ENCODE results near the gene RNU2-1.
"Not testable (repeated sequence)": the region's sequence is repeated elsewhere in the genome, so short reads cannot be mapped to it uniquely, and the experiment has no call there.

RNU2-1 gene

DNA sequence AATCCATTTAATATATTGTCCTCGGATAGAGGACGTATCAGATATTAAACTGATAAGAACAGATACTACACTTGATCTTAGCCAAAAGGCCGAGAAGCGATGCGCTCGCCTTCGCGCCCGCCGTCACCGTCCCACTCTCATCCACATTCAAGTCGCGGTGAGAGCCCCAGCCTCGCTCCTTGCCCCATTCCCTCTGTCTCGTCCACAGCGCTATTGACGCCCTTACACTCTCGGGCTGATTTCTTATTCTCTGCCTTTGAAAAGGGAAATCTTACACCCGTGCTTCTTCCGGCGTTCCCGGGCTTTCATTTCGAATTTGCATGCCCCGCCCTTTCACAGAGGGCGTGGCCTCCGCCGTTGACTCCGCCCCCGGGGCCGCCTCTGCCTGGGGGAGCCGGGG is at the start of gene RNU2-1:
RNU2-1 (minus strand) TSS at position 101 of the 400 bp plus-strand sequence.
- DNase-seq = not testable (repeated sequence)

DNA sequence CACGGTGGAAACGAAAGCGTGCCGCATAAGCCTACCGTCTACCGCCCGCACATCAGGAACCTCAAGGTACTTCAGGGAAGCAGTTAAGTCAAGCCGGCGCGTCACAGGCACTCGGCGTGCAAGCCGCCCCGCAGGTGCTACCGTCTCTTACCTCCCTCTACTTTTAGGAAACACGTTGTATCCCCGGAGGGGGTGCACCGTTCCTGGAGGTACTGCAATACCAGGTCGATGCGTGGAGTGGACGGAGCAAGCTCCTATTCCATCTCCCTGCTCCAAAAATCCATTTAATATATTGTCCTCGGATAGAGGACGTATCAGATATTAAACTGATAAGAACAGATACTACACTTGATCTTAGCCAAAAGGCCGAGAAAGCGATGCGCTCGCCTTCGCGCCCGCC is 39.1 kb upstream of the RNU2-1 start:
- not testable (repeated sequence) for DNase-seq

DNA sequence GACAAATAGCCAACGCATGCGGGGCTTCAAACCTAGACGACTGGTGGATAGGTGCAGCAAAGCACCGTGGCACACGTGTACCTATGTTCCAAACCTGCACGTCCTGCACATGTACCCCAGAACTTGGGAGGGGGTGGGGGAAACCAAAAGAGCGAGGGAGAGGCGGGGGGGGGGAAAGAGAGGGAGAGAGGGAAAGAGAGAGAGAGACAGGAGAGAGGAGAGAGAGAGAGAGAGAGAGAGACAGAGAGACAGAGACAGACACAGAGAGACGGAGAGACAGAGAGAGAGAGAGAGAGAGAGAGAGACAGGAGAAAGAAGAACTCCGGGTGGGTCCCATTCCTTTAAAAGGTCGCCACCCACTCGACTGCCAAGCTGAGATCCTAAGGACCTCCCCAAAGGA is 38.7 kb upstream of the RNU2-1 start:
- peak in 1 of 2 donors; percentile 10 for DNase-seq

DNA sequence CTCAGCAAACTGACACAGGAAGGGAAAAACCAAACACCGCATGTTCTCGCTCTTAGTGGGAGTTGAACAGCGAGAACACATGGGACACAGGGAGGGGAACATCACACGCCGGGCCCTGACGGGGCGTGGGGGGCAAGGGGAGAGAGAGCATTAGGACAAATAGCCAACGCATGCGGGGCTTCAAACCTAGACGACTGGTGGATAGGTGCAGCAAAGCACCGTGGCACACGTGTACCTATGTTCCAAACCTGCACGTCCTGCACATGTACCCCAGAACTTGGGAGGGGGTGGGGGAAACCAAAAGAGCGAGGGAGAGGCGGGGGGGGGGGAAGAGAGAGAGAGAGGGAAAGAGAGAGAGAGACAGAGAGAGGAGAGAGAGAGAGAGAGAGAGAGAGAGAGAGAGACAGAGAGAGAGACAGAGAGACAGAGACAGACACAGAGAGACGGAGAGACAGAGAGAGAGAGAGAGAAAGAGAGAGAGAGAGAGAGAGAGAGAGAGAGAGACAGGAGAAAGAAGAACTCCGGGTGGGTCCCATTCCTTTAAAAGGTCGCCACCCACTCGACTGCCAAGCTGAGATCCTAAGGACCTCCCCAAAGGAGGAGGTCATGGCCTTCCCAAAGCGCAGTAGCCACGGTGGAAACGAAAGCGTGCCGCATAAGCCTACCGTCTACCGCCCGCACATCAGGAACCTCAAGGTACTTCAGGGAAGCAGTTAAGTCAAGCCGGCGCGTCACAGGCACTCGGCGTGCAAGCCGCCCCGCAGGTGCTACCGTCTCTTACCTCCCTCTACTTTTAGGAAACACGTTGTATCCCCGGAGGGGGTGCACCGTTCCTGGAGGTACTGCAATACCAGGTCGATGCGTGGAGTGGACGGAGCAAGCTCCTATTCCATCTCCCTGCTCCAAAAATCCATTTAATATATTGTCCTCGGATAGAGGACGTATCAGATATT is 37.1 kb upstream of the RNU2-1 start:
- not testable (repeated sequence) for DNase-seq

DNA sequence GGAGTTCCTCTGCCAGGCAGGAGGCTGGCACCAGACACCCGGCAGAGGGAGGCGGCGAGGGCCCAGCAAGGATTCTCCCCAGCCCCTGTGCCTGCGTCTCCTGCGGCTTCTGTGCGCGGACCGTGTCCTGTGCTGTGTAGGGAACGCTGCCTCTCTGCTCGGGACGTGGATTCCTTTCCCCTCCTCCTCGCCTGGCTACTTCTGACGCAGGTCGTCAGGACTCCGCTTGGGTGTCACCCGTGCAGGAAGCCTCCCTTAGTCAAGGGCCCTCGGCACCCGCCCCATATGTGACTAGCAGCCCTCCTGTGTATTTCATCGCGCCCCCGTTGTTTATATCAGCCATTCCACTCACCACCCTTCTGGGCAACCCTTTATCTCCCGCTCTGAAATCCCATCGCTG is 12.7 kb upstream of the RNU2-1 start:
- not testable (repeated sequence) for DNase-seq

DNA sequence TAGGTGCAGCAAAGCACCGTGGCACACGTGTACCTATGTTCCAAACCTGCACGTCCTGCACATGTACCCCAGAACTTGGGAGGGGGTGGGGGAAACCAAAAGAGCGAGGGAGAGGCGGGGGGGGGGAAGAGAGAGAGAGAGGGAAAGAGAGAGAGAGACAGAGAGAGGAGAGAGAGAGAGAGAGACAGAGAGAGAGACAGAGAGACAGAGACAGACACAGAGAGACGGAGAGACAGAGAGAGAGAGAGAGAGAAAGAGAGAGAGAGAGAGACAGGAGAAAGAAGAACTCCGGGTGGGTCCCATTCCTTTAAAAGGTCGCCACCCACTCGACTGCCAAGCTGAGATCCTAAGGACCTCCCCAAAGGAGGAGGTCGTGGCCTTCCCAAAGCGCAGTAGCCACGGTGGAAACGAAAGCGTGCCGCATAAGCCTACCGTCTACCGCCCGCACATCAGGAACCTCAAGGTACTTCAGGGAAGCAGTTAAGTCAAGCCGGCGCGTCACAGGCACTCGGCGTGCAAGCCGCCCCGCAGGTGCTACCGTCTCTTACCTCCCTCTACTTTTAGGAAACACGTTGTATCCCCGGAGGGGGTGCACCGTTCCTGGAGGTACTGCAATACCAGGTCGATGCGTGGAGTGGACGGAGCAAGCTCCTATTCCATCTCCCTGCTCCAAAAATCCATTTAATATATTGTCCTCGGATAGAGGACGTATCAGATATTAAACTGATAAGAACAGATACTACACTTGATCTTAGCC is 7.0 kb upstream of the RNU2-1 start:
- not testable (repeated sequence) for DNase-seq

DNA sequence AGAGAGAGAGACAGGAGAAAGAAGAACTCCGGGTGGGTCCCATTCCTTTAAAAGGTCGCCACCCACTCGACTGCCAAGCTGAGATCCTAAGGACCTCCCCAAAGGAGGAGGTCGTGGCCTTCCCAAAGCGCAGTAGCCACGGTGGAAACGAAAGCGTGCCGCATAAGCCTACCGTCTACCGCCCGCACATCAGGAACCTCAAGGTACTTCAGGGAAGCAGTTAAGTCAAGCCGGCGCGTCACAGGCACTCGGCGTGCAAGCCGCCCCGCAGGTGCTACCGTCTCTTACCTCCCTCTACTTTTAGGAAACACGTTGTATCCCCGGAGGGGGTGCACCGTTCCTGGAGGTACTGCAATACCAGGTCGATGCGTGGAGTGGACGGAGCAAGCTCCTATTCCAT is 5.8 kb upstream of the RNU2-1 start:
- DNase-seq = not testable (repeated sequence)

DNA sequence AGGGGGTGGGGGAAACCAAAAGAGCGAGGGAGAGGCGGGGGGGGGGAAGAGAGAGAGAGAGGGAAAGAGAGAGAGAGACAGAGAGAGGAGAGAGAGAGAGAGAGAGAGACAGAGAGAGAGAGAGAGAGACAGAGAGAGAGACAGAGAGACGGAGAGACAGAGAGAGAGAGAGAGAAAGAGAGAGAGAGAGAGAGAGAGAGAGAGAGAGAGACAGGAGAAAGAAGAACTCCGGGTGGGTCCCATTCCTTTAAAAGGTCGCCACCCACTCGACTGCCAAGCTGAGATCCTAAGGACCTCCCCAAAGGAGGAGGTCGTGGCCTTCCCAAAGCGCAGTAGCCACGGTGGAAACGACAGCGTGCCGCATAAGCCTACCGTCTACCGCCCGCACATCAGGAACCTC is 514 bp downstream of the RNU2-1 start:
- not testable (repeated sequence) for DNase-seq

DNA sequence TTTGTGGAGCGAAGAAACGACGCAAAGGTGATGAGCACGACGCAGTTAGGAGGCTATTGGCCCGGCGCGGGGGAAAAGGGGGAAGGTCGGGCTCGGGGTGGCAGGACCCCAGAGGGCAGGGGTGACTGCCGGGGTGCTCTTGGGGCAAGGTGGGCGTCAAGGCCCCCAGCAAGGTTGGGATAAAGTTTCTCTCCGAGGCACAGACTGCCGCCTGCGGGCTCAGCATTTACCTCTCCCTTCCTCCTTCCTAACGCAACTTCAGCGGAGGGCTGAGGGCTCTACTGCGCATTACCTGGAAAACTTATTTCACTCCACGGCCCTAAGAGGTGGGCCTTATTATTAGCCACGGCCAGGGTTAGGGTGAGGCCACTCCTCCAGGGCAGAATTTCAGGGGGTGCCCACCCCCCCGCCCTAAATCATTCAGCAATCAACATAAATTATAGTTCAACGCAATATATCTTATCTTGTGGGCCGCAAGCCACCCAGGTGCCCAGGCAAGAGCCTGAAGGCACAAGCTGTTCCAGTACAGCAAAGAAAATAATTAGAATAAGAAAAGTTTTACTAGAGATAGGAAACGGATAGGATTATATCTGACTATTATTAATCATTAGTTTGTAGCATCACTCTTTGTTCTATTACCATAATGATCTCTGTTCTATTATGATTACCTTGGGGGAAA is 1.6 kb downstream of the RNU2-1 start:
- DNase-seq = peak in 1 of 2 donors; percentile 35

DNA sequence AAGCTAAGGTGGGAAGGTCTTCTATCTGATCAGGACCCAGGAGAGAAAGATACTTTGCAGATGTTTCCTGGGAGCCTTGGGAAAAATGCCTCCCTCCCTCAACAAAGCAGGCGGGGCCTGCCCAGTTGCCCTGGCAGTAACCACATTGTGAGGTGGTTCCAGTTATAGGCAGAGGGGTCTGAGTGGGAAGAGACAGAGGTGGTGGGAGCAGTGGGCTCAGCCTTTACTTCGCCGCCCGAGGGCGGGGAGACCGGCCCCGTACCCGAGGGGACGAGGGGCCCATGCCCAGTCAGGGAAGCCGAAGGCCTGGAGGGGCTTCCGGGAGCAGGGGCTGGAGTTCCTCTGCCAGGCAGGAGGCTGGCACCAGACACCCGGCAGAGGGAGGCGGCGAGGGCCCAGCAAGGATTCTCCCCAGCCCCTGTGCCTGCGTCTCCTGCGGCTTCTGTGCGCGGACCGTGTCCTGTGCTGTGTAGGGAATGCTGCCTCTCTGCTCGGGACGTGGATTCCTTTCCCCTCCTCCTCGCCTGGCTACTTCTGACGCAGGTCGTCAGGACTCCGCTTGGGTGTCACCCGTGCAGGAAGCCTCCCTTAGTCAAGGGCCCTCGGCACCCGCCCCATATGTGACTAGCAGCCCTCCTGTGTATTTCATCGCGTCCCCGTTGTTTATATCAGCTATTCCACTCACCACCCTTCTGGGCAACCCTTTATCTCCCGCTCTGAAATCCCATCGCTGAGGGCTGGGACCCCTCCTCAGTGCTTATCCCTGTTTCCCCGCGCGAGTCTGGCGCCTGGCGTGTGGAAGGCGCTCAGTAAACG is 2.4 kb downstream of the RNU2-1 start:
- DNase-seq = not testable (repeated sequence)

DNA sequence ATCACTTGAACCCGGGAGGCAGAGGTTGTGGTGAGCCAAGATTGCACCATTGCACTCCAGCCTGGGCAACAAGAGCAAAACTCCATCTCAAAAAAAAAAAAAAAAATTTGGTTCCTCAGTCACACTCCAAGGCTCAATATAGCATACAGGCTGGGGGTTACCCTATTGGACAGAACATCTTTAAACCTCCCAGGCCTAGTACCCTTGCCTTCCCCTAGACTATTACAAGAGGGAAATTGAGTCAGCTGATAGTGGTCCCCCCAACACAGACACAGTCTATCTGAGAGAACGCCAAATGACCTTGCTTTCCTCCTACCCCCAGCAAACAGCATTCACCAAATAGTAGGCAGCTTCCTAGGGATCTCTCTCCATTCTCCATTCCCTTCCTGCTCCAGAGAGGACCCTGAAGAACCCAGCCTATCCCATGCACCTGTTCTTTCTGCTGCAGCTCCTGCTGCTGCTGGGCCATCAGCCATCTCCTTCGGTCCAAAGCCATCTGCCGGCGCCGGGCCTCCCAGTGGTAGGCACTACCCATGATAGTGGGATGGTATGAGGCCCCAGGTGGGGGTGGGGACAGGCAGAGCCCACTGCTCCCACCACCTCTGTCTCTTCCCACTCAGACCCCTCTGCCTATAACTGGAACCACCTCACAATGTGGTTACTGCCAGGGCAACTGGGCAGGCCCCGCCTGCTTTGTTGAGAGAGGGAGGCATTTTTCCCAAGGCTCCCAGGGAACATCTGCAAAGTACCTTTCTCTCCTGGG is 5.6 kb downstream of the RNU2-1 start, which contains the start of gene CCDC200:
CCDC200 (minus strand) TSS at position 604 of the 763 bp plus-strand sequence; CDS start at position 535, 69 bp downstream.
- not testable (repeated sequence) for DNase-seq

DNA sequence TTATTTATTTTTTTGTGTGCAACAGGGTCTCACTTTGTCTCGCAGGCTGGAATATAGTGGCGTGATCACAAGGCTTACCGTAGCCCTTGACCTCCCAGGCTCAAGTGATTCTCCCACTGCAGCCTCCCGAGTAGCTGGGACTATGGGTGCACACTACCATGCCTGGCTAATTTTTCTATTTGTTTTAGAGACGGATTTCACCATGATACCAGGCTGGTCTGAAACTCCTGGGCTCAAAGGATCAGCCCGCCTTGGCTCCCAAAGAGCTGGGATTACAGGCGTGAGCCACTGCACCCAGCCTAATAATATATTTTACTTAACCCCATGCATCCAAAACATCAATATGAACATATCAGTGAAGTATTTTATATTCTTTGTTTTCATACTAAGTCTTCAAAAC is 7.4 kb downstream of the RNU2-1 start:
- DNase-seq = no peak

DNA sequence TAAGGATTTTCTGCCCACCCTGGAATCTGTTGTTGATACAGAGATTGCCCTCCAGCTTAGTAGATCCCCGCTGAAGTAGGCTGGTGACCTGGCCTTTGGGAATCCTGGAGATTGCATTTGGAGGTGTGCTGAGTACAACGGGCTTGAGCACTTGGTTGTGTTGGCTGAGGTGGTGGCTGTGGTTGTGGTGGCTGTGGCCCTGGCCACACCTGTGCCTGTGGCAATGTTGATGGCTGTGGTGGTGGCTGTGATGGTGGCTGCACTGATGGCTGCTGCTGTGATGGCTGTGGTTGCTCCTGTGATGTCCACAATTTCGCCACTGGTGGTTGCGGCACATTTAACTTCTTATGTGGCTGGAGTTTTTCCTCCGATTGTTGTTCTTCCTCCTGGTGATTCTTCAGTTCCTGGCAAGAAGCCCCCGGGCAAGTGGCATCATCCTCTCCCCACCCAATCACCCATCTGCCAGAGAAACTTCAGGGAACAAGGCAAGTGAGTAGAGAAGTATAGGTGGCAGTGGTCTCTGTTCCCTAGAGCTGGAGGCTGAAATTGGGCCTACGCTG is 9.6 kb downstream of the RNU2-1 start:
- no peak for DNase-seq

DNA sequence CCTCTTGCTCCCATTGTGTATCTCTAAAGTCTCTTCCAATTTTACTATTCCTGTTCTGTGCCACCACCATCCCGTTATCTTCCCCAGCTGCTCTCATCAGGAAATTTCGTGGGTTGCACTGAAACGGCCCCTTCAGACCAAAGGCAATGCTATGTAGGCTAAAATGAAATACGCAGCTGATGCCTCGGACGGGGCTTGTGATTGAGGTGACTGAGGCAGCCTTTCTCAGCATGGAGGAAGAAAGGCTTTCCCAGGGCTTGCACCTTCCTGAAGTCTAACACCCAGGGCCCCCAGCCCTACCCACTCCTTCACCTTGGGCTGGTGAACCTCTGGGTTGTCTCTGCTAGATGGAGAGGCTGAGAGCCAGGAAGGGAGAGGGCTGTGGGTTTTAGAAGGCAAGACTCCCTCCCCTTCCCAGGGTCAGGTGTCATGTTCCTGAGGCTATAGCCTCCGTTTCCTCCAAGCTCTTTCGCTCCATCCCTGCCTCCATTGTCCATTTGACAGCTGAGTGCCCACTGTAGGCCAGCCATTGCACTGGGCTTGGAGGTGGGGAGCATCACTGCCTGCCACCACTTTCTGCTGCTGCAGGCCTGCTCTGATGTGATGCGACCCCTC is 13.2 kb downstream of the RNU2-1 start:
- no peak for DNase-seq

DNA sequence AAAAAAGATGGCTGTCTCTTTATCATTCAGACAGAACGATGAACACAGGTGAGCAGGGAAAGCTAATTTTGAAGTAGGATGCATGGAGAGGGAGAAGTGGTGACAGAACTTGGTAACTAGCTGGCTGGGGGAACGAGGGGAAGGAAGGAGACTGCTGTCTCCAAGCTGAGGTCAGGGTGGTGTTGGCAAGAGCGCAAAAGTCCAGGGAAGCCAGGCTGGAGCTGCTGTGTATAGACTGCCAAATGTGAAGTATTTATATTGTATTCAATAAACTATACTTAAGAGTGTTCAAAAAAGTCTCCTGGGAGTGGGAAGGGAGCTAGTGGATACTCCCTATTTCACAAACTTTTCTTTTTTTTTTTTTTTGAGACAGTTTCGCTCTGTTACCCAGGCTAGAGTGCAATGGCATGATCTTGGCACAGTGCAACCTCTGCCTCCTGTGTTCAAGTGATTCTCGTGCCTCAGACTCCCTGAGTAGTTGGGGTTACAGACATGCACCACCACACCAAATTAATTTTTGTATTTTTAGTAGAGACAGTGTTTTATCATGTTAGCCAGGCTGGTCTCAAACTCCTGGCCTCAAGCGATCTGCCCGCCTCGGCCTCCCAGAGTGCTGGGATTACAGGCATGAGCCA is 13.9 kb downstream of the RNU2-1 start:
- DNase-seq = no peak

DNA sequence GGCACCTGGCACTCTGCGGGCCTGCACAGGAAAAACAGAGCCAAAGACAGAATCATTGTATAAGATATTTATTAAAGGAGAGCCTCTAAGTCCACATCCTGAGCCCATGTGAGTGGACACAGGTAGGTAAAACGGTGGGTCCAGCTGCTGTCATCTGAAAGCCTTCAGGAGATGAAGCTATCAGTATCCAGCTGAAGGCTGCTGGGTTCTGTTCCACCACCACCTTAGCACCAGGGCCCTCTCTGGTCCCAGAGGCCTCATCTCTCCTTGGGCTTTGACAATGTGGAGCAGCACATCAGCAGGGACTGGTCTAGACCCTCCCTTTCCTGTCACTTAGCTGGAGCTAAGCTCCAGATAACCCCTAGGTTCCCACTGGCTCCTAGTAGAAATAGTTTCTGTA is 14.8 kb downstream of the RNU2-1 start:
- DNase-seq = no peak

DNA sequence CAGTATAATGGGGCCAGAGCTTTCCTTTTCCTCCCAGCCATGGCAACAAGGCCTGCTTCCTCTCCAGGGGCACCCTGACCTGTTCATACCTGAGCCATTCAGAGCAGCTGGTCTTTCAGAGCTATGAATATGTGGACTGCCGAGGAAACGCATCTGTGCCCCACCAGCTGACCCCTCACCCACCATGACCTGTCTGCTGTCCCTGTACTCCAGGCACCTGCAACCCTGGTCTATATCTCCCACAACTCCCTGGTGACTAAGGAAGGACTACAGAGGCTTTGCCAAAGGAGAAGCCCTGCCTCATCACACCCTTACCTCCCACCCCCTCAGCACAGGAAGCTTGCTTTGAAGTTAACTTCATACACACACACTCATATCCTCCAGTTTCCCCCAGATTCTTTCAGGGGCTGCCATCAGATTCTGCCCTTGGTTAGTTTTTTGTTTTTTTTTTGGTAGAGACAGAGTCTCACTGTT is 16.1 kb downstream of the RNU2-1 start:
- no peak for DNase-seq

DNA sequence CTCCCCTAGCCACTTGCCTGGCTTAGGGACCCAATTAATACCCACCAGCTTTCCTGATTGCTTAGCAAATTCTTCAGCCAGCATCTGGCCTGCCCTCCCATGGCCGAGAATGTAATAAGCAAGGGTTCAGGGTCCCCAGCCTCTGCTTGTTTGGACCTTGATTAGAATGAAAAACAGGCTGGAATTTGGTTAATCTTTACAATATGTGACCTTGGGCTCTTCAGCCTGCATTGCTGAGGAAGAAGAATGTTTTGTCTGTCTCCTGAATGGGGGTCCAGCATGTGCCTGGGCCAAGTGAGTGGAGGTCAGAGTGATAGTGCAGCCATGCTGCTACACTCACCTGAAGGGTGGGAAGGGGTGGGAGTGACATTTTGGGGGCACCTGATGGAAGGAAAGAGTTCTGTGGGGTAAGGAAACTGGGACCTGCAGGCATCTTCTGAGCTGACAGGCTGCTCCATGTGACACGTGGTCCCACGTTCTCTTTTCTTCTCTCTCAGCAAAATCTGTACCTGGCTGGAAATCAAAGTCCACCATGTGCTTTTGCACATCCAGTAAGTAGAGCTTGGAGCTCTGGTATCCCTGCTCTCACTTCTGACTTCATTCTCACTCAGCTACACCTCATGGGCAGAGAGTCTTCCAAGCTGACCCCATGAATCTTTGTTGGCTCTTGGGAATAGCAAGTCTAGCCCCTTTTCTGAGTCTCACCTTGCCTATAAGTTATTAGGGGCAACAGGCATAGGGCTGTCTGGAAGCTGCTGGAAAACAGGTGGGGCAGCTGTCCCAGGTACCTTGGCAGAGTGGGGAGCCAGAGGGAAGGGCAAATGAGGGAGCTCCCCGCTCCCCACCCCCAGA is 16.8 kb downstream of the RNU2-1 start:
- DNase-seq = no peak

DNA sequence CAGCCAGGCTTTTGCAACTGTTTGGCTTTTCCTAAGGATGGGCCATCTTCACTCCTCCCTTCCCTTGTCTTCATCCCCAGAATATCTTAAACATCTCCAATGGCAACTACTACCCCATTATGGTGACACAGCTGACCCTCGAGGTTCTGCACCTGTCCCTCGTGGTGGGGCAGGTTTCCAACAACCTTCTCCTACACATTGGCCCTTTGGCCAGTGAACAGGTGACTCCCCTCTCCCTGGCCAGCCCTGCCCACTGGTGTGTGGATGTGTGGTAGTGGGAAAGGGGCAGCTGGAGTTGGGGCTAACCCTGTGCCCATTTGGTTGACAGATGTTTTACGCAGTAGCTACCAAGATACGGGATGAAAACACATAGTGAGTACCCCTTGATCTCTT is 17.4 kb downstream of the RNU2-1 start:
- DNase-seq = no peak

All from stimulated activated CD4-positive, alpha-beta T cell treated with anti-CD3 and anti-CD28 coated beads, Interleukin-2, amount 100 ng/mL, for 48 hours (primary cell).